HG03103 (cell line): Measurements from ENCODE around the gene DDX51.
A peak's percentile ranks its signal among the peaks of the same experiment; 100 is the strongest.

Source experiments
- ATAC-seq: cut with Tn5 transposase; IDR thresholded peaks from one replicate; pipeline ENCODE4 v1.9.1; 2021; ENCODE audit warnings: low read depth; ENCODE audit not compliant: unreplicated experiment

DDX51 gene, protein sequence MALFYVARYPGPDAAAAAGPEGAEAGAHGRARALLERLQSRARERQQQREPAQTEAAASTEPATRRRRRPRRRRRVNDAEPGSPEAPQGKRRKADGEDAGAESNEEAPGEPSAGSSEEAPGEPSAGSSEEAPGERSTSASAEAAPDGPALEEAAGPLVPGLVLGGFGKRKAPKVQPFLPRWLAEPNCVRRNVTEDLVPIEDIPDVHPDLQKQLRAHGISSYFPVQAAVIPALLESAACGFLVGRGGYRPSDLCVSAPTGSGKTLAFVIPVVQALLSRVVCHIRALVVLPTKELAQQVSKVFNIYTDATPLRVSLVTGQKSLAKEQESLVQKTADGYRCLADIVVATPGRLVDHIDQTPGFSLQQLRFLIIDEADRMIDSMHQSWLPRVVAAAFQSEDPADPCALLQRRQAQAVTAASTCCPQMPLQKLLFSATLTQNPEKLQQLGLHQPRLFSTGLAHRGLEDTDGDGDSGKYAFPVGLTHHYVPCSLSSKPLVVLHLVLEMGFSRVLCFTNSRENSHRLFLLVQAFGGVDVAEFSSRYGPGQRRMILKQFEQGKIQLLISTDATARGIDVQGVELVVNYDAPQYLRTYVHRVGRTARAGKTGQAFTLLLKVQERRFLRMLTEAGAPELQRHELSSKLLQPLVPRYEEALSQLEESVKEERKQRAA

DNA sequence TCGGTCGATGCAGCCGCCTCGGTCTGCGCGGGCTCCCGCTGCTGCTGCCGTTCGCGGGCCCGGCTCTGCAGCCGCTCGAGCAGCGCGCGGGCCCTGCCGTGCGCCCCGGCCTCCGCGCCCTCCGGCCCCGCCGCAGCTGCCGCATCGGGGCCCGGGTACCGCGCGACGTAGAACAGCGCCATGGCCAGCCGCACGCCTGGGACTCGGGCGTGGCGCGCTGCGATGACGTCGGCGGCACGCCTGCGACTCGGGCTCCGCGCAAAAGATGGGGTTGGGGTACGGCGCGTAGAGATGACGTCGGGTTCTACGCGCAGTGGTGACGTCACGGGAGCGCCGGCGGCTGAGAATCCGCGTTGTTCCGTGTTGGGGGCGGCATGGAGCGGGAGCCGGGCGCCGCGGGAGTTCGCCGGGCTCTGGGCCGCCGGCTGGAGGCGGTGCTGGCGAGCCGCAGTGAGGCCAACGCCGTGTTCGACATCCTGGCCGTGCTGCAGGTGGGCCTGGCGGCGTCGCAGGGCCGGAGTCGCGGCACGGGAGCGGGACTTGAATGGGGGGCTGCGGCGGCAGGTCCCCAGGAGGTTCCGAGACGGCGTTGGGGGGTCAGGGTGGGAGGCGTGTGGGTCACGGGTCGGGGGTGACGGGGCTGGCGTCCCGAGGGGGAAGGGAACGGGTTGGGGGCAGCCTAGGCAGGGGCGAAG is at the start of gene DDX51, which contains the start of gene NOC4L:
Gene DDX51 (minus strand): TSS at position 205 of the 695 bp plus-strand sequence. CDS start 23 bp downstream, at position 182.
Gene NOC4L (plus strand): TSS at position 343 of the 695 bp plus-strand sequence. CDS start 32 bp downstream, at position 375.
- peak; percentile 82 for ATAC-seq

DNA sequence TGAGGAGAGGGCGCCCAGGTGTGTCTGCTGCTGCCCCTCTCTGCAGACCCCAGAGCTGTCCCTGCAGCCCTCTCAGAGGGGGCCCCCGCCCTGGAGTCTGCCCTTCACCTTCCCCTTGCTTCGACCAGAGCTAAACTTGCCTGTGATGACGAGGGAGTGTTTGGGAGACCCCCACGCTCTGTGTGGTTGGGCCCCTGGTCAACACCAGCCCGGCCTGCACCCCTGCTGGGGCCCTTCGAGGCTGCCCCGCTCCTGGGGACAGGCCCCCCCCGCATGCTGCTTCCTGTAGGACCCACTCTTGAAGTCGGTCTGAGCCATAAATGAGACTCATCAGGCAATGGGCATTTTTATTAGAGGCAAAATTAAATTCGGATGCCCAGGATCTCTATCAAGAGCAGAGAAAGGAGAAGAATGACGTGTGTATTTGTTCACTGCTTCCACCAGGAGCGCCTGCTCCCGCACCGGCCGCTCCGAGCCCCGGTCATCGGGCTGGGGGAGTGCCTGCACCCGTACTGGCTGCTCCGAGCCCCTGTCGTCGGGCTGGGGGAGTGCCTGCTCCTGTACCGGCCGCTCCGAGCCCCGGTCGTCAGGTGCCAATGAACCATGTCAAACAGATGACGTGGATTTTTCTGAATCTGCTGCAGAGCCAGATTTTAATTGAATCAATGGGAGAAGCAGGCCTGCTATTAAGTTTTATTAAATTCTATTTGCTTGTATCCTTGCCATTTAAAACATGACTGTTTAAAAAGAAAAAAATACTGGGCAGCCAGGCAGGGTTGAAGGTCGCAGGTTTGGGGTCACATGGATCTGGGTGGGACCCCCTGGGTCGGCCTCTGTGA is 47.8 kb upstream of the DDX51 start:
- ATAC-seq: no peak

DNA sequence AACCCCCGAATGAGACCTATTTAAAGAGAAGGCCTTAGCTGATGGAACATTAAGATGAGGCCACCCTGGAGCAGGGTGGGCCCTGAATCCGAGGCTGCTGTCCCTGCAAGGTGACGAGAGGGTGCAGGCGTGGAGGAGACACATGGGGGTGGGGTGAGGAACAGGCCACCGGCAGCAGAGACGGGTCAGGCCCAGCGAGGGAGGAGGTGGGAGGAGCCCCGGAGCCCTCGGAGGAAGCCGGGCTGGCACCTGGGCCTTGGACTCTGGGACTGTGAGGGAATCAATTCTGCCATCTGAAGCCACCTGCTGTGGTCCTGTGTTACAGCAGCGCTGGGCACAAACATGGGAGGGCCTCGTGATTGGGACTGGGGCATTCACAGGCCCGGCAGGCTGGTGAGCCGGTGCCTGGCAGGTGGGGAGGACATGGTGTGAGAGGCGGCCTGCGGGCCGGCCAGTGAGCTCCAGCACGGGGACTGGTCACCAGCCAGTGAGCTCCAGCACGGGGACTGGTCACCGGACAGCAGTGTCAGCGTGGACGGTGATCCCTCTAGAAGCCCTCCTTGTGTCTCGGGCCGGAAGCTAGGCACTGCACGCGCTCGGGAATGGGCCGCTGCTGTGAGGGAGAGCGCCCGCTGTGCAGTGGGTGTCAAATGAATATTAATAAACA is 46.8 kb upstream of the DDX51 start:
- no peak for ATAC-seq

DNA sequence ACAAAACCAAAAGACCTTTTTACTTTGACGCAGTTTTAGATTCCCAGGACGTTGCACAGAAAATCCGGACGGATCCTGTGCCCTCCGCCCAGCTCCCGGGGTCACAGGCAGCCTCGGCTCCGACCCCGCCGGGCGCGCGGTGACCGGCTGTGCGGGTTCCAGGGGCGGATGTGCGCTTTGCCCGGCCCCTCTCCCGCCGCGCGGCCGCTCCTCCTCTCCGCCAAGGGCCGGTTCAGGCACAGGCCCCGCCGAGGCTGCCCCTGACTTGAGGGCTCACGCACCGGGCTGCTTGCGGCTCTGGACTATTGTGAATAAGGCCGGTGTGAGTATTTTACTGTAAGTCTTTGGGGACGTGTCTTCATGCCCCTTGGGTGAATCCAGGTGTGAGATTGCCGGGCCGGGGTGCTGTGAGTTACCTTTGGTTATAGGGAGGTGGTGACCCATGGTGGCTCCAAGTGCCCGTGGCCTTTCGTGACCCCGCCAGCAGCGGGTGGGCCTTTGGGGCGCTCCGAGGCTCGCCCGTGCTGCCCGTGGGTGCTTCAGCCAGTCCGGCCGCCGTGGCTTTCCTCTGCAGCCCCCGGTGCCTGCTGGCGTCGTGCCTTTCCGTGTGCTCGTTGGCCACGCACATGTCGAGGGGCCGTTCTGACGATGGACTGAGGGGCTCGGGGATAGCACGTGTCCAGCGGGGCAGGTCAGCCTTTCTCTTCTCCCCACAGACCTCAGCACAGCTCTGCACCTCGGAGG is 46.1 kb upstream of the DDX51 start:
- peak; percentile 25 for ATAC-seq

DNA sequence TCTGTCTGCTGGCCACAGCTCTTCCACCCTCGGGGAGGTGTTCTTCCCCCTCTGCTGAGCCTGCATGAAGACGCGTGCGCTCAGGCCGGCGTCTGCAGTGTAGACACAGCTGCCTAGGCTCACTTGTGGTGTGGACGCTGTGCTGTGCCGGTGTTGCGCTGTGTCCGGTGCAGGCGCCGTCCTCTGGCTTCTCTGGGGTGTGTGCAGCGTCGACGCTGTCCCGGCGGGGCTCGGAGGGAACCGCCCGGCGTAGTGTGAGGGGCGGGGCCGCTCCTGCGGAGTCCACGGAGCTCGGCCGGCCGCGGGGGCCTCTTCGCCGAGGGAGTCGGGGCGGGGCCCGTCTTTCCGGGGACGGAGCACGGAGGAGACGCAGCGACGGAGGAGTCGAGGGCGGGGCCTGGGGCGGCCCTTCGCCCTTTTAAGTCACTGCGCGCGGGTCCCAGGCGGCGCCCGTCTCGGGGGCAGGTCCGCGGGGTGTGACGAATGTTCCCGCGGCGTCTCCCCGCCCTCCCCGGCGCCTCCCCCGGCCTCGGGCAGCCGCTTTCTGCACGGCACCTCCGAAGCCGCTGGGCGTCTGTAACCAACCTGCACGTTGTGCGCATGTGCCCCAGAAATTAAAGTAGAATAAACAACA is 45.4 kb upstream of the DDX51 start:
- peak; percentile 86 for ATAC-seq

DNA sequence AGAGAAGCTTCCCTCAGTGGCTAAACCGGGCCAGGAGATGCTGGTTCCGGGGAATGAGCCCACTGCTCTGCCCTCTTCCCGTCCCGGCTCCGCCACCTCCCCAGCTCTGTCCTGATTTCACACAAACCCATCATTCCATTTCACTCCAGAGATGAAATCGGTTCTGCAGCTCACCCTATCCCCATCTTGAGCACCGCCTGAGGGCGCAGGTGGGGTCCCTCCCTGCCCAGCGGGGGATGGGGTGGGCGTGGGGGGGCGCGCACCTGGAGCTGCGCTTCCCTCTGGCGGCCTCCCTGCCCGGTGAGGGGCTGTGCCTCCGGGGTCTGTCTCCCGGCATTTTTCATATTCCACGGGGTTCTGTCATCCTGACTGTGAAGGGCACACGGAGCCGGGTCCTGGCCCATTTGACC is 44.8 kb upstream of the DDX51 start:
- ATAC-seq: no peak

DNA sequence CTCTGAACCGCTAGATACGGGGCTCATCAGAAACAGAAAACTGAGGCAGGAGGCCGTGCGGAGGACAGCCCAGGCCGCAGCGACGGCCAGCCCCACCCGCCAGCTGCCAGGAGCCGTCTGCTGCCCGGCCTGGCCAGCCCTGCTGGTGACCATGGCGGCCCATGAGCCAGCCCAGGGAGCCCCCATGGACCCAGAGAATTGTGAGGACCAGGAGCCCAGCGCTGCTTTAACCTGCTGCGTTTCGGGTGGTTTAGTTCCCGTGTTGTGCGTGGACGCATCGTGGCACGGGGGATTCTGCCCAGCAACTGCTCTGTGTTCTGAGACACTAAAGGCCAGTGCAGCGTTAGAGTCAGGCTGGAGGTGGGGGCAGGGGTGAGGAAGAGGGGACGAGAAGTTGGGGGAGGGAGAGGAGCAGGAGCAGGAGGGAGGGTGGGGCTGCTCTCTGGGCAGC is 44.4 kb upstream of the DDX51 start:
- ATAC-seq: no peak

DNA sequence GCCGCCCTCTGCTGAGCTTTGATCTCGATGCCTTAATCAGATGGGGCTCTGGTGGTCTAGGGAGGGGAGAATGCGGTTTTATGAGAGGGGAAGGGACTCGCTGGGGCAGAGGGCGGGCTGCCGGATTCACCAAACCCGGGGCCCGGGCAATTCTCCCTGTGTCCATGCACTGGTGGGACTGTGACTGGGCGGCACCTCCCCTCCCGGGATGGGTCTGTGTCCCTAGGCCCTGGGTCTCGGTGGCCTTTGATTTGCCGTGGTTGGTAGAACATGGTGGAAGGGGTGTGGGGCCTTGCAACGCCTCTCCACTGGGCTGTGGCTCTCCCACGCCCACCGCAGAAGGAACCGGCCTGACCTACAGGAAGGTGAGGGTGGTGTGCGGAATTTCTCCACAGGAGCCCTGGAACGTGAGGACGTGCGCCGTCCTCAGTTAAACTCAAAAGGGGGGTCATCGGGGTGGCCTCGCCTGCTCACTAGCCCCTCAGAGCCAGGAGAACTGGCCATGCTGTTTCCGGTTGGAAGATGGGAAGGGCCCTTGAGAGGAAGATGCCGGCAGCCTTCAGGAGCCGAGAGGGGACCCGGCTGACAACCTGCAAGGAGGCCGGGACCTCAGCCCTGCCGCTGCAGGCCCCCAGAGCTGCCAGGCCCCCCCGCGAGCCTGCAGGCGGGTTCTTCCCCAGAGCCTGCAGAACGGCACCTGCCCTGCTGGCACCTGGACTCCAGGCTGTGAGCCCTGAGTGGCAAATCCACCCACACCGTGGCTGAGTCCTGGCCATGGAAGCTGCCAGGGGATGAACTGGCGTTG is 43.7 kb upstream of the DDX51 start:
- no peak for ATAC-seq

DNA sequence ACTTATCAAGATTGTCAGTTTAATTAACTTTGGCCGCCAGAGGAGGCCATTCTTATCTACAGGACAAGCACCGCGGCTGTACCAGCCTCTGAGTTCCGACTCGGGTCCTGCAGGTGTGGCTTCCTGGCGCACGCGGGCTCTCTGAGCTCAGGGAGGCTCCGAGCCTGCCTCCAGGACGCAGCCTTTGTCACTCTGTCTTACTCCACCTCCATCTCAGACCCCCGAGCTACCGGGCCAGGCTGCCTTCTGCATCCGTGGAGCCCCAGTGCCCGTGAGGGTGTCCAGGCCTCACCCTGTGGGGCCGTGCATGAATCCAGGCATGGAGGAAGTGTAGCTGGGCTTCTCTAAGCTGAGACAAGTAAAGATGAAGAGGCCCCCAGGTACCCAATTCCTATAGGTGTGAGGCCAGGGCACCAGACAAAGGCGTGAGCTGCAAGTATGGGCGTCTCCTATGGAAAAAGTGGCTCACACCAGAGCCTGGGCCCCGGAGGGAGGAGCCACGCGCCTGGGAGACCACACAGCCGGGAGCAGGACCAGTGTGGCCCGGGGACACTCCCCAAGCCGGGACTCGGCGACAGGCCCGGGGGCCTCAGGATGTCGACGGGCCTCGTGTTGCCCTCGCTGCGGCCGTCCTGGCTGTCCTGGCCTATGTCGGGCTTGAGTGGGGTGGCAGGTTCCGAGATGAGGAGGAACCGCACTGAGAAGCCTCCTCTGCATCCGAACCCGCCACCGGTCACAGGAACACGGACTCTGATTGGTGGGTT is 42.9 kb upstream of the DDX51 start:
- ATAC-seq: no peak

DNA sequence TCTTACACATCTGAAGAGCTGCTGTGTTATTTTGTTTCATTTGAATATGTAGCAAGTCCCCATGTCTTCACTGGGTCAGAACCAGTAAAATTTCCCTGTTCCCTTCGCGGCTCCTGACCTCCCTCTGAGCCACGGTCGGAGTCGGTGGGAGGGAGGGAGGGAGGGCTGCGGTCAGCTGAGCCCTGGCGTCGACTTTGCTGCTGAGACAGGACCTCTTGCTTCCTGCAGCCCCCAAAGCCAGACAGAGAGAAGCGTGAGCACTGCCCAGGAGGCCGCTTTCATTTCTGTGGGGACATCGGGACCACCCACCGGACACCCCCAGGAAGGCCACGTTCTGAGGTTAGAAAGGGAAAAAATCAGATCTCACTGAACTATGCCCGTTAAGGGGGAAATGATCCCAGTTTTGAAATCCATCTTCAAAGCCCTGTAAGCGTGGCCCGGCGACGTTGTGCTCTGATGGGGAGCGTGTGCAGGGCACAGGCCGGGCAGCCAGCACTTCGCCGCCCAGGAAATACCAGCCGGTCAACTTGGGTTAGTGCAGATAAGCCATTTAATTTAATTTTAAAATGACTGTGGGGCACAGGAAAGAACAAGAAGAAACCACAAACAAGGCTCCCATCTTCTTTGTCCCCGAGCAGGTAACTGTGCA is 42.2 kb upstream of the DDX51 start:
- no peak for ATAC-seq

DNA sequence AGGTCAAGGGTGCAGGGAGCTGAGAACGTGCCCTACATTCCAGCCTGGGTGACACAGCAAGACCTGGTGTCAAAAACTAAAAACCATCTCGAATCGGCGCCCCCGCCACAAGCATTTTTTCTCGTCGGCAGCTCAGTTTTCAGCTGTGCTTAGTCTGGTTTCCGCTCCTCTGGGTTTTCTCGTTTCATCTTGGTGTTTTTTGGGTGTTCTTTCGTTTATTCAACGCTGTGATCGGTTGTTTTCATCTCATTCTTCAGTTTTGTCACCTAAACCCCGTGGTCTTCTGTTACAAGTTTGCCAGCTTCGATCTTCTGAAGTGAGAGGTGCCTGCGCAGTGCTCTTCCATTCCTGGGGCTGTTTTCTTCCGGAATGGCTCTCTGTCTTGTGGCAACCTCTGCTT is 41.6 kb upstream of the DDX51 start:
- no peak for ATAC-seq

DNA sequence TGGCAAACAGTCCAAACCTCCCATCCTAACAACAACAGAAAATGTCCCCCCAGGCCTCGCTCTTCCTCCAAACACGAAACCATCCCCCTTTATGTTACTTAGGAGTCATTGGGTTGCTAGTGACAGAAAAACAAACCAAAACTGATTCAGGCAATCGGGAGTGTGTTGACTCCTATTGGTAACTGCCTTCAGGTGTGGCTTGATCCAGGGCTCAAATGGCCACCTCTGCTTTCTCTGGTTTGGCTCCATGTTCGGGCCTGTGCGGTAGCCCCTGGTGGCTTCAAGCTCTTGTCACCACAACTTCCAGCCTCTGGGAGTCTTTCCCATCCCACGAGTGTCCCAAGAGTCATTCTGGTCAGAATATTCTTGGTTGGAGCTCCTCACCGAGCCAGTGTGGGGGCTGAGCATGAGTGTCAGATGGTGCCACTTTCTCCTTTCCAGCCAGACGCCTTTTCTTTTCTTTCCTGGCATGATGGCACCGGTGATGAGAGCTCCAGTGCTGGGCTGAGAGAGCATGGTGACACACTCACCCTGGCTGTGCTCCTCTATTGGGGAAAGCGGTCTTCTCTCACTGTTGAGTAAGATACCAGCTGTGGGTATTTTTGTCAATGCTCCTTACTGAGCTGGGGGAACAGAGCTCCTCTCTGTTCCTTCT is 38.7 kb upstream of the DDX51 start:
- ATAC-seq: no peak

DNA sequence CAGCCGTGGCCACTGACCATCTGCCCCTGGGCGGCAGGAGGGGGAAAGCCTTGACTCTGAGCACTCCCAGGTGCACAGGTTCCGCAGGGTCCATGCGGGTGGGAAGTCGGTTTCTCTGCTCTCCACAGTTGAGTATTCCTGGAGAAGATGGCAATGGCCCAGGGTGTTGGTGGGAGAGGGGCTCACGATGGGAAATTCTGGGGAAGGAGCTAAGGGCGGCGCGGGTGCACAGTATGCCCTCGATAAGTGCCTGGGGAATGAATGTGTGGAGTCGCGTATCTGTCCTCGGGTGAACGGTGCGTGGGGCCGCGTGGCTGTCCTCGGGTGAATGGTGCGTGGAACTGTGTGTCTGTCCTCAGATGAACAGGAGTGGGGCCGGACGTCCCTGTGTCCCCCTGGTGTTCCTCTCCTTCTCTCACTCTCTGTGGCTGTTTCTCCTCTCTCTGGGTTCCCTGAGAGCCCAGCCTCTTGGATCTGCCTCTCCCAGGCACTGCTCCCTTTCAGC is 38.1 kb upstream of the DDX51 start:
- no peak for ATAC-seq

DNA sequence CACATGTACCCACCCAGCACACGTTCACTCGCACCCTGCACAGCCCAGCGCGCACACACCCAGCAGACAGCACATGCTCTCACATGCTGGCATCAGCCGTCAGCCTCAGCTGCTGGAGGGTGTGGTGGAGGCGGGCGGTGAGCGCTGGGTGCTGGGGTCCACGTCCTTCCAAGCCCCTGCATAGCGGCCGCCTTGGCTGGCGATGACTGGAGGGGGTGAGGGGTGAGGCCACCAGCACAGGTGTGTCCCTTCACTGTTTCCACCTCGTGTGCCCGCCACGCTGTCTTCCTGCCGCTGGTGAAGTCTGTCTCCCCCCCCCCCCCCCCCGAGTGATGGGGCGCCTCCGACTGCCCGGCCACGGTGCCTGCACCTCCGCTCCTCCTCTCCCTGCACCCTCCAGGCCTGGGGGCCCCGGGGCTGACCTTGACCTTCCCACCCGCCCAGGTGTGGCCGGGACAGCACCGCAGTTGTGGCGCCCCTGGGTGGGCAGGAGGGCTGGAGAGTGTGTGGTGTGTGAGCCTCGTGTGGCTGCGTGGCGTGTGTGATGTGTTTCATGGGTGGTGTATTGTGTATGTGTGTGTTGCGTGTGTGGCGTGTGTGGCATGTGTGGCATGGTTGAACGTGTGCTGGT is 37.6 kb upstream of the DDX51 start:
- ATAC-seq: no peak
